HG02759 (cell line): ENCODE results near the gene RABGEF1.
A peak's percentile ranks its signal among the peaks of the same experiment; 100 is the strongest.
"Not testable (repeated sequence)": the region's sequence is repeated elsewhere in the genome, so short reads cannot be mapped to it uniquely, and the experiment has no call there.

Source experiments
- ATAC-seq: cut with Tn5 transposase; IDR thresholded peaks from one replicate; pipeline ENCODE4 v1.9.1; 2021; ENCODE audit warnings: mild to moderate bottlenecking, moderate library complexity; ENCODE audit not compliant: unreplicated experiment

The RABGEF1 gene

GRCh38 chr7:66734006-66734405 lies 6.5 kb upstream of the RABGEF1 start:
- no peak for ATAC-seq

- ATAC-seq = no peak
Observed at GRCh38 chr7:66735154-66735553, 5.4 kb upstream of the RABGEF1 start.

- ATAC-seq = no peak
Observed at GRCh38 chr7:66735850-66736249, 4.7 kb upstream of the RABGEF1 start.

GRCh38 chr7:66736892-66737291 lies 3.6 kb upstream of the RABGEF1 start:
- ATAC-seq = no peak

- no peak for ATAC-seq
Observed at GRCh38 chr7:66737667-66738066, 2.9 kb upstream of the RABGEF1 start.

GRCh38 chr7:66739477-66739876 lies 1.1 kb upstream of the RABGEF1 start:
- no peak for ATAC-seq

GRCh38 chr7:66739953-66740301 lies 606 bp upstream of the RABGEF1 start:
- no peak for ATAC-seq

- ATAC-seq = peak; percentile 37
Observed at GRCh38 chr7:66740980-66741709, 612 bp downstream of the RABGEF1 start.

- no peak for ATAC-seq
Observed at GRCh38 chr7:66741710-66742049, 1.1 kb downstream of the RABGEF1 start.

GRCh38 chr7:66742298-66742697 lies 1.8 kb downstream of the RABGEF1 start:
- not testable (repeated sequence) for ATAC-seq

- no peak for ATAC-seq
Observed at GRCh38 chr7:66743920-66744319, 3.4 kb downstream of the RABGEF1 start.

- ATAC-seq = no peak
Observed at GRCh38 chr7:66747385-66747784, 6.9 kb downstream of the RABGEF1 start.

- no peak for ATAC-seq
Observed at GRCh38 chr7:66747881-66748511, 7.5 kb downstream of the RABGEF1 start.

- no peak for ATAC-seq
Observed at GRCh38 chr7:66748791-66749190, 8.3 kb downstream of the RABGEF1 start.

GRCh38 chr7:66751945-66752344 lies 11.4 kb downstream of the RABGEF1 start:
- no peak for ATAC-seq

GRCh38 chr7:66754541-66754940 lies 14.0 kb downstream of the RABGEF1 start:
- no peak for ATAC-seq

- ATAC-seq = not testable (repeated sequence)
Observed at GRCh38 chr7:66755059-66755458, 14.5 kb downstream of the RABGEF1 start.

GRCh38 chr7:66756227-66756626 lies 15.7 kb downstream of the RABGEF1 start:
- not testable (repeated sequence) for ATAC-seq

- ATAC-seq = no peak
Observed at GRCh38 chr7:66756889-66757288, 16.4 kb downstream of the RABGEF1 start.

- ATAC-seq = no peak
Observed at GRCh38 chr7:66757939-66758338, 17.4 kb downstream of the RABGEF1 start.

GRCh38 chr7:66758950-66759628 lies 18.6 kb downstream of the RABGEF1 start:
- peak; percentile 86 for ATAC-seq

- ATAC-seq = not testable (repeated sequence)
Observed at GRCh38 chr7:66763183-66763582, 22.6 kb downstream of the RABGEF1 start.
